Activated CD4-positive, alpha-beta T cell treated with anti-CD3 and anti-CD28 coated beads for 48 hours (primary cell): ENCODE data around the gene ZC3H12A.
A peak's percentile ranks its signal among the peaks of the same experiment; 100 is the strongest.
"Not testable (repeated sequence)": the region's sequence is repeated elsewhere in the genome, so short reads cannot be mapped to it uniquely, and the experiment has no call there.

Experiments used
- DNase-seq: peaks from one replicate; pipeline ENCODE4 v3.0.0-alpha.2; 2020

ZC3H12A gene

GRCh38 chr1:37502791-37503190 lies 28.4 kb downstream of the ZC3H12A start:
- not testable (repeated sequence) for DNase-seq

GRCh38 chr1:37506740-37507139 lies 32.4 kb downstream of the ZC3H12A start:
- no peak for DNase-seq

GRCh38 chr1:37509181-37509580 lies 34.8 kb downstream of the ZC3H12A start:
- no peak for DNase-seq

GRCh38 chr1:37513795-37514349 lies 39.5 kb downstream of the ZC3H12A start:
- peak; percentile 79 for DNase-seq

GRCh38 chr1:37514350-37515184 lies 40.2 kb downstream of the ZC3H12A start, which contains the start of gene MEAF6:
Gene MEAF6 (minus strand): TSS chr1:37514766. CDS start chr1:37514746, 20 bp downstream.
- DNase-seq = peak; percentile 86

- no peak for DNase-seq
Observed at GRCh38 chr1:37515185-37516034, 41.0 kb downstream of the ZC3H12A start.

GRCh38 chr1:37517569-37517968 lies 43.2 kb downstream of the ZC3H12A start:
- DNase-seq = no peak

GRCh38 chr1:37518241-37518640 lies 43.9 kb downstream of the ZC3H12A start:
- not testable (repeated sequence) for DNase-seq

- DNase-seq = peak; percentile 58
Observed at GRCh38 chr1:37518929-37519328, 44.5 kb downstream of the ZC3H12A start.

- DNase-seq = no peak
Observed at GRCh38 chr1:37519613-37520012, 45.2 kb downstream of the ZC3H12A start.

- DNase-seq = not testable (repeated sequence)
Observed at GRCh38 chr1:37529888-37530287, 55.5 kb downstream of the ZC3H12A start.

GRCh38 chr1:37532418-37533156 lies 58.2 kb downstream of the ZC3H12A start:
- not testable (repeated sequence) for DNase-seq

- no peak for DNase-seq
Observed at GRCh38 chr1:37533317-37534093, 59.1 kb downstream of the ZC3H12A start.
